HG03378 (cell line): ENCODE results near the gene AMN.

Experiments used
- ATAC-seq: cut with Tn5 transposase; IDR thresholded peaks from one replicate; pipeline ENCODE4 v1.9.1; 2021; ENCODE audit warnings: mild to moderate bottlenecking, moderate library complexity; ENCODE audit not compliant: unreplicated experiment

AMN gene

DNA sequence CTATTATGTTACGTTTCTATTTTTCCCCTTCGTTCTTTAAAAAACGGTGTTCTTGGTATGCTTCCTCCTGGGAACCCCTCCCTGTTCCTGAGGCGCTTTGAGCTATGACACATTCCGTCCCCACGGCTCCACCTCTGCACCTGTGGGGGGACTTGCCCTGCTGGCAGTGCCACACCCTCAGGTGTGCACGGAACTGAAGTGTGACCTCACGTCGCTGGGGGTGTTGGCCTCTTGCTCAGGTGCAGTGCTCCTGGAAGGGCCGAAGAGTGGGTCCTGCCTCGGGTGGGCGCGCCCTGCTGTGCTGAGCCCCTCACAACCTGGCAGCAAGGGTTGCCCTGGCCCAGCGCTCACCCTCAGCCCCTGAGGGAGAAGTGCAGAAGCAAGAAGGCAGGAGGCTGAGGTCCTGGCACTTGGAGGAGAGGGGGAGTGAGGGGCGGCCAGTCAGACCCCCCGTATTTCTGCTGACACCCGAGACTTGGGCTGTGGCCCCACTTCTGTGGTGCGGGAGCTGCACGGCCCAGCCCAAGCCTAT, 4.9 kb downstream of the AMN start:
- ATAC-seq: no peak

DNA sequence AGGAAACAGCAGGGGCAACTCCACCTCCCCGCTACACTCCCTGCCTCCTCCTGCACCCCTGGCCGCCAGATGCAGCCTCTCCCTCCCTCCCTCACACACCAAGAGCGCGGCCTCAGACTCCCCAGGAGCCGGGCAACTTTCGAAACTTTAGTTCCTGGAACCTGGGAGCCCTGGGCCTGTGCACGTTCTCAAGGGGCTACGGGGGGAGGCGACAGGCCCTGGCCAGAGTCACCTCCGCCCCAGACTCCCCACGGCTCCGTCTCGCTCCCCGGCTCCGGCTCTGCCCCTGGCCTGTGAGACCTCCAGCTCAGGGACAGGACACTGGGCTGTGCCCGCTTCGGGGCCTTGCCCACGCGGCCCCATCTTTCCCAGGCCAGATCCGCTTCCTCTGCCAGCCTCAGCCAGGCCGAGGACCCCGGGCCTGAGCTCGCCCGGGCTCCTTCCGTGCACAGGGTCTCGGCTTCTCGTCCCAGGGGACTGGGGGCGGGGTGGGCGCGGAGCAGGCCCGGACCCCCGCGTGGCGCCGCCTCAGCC, 5.5 kb downstream of the AMN start:
- ATAC-seq: no peak

DNA sequence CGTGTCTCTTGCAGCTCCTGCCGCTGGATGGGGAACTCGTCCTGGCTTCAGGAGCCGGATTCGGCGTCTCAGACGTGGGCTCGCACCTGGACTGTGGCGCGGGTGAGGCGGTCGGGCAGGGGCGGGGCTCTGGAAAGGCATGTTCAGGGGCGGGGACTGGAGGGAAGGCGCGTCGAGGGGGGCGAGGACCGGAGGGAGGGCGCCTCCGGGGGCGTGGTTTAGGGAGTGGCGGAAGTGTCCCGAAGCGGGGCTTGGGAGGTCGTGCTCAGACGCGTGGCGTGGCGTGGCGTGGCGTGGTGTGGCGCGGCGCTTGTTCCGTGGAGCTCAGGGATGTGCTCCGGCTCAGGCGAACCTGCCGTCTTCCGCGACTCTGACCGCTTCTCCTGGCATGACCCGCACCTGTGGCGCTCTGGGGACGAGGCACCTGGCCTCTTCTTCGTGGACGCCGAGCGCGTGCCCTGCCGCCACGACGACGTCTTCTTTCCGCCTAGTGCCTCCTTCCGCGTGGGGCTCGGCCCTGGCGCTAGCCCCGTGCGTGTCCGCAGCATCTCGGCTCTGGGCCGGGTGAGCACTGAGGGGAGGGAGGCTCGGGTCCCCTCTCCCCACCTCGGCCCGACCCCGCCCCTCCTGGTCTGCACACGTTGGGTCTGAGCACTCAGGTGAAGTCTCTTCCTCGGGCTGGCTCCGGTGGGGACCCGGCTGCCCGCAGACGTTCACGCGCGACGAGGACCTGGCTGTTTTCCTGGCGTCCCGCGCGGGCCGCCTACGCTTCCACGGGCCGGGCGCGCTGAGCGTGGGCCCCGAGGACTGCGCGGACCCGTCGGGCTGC, 6.2 kb downstream of the AMN start:
- ATAC-seq: no peak

DNA sequence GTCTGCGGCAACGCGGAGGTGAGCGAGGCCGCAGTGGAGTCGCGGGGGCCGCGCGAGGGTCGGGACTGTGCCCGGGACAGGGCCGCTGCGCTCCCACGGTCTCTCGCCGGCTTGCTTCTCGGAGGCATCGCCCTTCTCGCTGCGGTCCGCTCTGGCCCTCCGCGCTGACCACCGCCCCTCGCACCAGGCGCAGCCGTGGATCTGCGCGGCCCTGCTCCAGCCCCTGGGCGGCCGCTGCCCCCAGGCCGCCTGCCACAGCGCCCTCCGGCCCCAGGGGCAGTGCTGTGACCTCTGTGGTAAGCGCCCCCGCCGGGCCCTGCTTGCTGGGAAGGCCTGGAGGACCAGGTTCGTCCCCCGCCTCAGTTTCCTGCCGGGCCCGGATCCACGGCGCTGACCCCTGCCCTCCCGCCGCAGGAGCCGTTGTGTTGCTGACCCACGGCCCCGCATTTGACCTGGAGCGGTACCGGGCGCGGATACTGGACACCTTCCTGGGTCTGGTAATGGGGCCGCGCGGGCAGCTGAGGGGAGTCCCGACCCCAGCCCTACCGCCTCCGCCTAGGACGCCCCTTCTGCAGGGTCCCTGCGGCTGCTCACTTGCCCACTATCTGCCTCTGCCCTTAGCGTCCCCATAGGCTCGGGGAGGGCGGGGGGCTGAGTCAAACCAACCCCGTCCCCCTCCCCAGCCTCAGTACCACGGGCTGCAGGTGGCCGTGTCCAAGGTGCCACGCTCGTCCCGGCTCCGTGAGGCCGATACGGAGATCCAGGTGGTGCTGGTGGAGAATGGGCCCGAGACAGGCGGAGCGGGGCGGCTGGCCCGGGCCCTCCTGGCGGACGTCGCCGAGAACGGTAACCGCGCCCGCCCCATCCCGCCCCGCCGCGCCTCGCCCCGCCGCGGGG, 7.0 kb downstream of the AMN start:
- no peak for ATAC-seq

DNA sequence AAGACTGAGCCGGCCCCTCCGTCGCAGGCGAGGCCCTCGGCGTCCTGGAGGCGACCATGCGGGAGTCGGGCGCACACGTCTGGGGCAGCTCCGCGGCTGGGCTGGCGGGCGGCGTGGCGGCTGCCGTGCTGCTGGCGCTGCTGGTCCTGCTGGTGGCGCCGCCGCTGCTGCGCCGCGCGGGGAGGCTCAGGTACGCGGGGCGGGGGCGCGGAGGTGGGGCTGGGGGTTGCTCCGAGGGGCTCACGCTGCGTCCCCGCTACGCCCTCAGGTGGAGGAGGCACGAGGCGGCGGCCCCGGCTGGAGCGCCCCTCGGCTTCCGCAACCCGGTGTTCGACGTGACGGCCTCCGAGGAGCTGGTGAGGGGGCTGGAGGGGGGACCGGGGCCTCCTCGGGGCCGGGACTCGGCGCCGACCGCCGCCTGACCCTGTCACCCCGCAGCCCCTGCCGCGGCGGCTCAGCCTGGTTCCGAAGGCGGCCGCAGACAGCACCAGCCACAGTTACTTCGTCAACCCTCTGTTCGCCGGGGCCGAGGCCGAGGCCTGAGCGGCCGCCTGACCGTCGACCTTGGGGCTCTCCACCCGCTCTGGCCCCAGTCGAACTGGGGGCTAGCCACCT, 7.8 kb downstream of the AMN start:
- ATAC-seq: no peak

DNA sequence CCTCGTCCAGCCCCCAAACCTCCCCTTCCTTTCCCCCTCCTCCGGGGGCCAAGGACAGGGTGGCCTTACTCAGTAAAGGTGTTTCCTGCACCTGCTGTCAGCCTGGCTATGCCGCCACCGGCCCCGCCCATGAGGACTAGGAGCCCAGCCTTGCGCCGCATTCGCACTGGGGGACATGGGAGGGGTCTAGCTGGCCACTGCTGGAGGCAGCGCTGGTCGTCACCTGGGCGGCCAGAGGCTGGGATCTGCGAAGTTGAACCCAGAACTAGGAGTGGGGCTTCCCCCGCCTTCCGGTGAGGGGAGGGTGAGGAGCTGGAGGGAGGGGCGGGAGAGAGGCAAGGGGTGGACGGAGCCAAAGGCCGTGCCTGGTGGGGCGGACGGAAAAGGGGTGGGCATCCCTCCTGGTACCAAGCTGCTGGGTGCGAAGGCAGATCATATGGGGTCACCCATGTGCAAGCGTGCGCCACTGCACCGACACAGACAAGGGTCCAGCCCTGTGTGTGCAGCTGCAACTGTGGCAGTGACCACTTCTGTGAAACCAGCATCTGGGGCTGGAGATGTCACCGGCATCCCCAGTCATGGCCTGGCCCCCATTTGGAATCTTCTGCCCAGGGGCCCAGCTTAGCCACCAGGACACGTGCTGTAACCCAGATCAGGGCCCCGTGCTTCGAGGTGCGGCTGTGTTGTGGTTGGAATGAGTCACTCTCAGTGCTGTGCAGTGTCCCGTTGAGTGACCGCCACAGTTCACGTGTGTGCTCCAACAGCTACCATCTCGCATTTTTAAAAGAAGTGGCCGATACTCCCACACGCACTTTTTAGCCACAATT, 8.5 kb downstream of the AMN start:
- no peak for ATAC-seq

DNA sequence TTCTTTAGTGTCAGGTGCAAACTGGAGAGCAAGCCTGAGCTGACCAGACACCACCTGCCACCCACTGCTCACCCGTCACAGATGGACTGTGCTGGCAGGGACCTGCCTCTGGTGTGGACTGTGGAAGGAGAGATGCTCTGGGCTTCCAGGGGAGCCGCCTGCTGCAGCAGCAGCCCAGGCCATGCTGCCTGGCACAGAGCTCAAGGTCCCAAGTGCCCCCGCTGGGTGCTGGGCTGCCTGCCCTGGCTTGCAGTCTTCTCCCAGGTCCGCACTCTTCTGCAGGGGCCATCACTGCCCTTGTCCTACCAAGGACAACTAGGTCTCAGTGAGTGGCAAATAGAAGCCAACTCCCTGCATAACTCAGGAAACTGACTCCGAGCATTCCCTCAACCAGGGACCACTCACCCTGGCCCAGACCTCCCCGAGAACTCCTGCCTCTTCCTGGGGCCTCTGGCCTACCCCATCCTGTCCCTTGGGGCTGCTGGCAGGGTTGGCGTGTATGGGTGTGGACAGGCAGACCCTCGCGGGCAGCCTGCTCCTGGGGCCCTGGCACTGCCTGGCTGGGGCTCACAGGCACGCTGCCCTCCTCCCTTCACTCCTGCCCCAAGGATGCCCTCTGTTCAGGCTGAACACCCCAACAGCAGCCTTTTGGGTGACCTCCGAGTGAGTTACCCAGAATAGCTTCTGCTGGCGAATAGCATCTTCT, 9.3 kb downstream of the AMN start:
- ATAC-seq: no peak

DNA sequence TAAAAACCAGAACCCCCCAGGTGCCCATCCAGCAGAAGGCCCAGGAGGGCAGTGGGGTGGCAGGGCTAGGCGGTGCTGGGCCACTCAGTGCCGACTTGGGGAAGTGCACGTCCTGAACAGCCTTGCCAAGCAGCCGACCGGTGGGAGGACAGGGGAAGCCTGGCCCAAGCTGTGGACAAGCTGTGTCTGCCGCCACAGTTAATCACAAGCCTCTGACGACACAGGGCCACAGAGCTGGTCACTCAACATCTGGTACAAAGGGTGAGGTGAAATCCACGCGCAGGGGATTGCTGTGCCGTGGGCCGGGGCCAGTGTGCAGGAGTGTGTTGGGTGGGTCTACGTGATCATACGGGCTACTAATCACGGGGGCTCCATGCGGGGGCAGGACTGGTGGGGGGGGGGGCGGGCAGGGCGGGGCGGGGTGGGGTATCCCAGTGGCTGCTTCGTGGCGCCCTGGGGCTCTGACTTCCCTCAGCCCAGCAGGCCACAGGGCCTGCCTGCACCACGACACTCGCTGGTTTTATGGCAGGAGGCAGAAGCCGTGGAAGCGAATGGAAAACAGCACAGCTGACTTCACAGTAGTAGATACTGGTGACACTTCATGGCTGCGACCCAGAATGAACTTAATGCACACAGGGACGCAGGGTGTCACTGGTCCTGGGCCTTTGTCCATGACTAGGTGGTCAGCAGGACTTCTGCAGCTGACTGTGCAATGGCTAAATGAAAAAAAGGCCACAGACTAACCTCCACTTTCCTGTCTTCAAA, 10.2 kb downstream of the AMN start:
- ATAC-seq: no peak

DNA sequence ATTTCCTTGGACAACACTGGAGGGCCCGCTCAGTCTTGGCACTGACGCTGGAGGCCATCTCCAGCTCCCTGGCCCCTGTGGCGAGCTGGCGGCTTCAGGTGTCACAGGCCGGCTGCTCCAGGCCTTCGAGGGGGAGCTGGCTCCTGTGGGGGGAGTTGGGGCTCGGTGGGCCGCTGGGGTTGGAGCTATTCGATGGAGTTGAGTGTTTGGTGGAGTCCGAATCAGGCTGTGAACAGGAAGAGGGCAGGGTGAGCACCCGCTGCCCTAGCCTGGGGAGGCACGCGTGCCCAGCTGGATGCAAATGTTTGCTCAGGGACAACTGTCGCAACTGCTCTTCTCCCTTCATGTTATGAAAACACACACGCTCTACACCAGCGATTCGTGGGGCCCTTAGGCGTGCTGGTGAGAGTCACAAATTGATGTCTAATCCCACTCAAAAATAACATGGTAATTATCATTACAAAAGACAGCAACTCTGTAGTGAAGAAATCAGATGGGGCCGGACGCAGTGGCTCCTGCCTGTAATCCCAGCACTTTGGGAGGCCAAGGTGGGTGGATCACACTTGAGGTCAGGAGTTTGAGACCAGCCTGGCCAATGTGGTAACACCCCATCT, 11.3 kb downstream of the AMN start:
- no peak for ATAC-seq

DNA sequence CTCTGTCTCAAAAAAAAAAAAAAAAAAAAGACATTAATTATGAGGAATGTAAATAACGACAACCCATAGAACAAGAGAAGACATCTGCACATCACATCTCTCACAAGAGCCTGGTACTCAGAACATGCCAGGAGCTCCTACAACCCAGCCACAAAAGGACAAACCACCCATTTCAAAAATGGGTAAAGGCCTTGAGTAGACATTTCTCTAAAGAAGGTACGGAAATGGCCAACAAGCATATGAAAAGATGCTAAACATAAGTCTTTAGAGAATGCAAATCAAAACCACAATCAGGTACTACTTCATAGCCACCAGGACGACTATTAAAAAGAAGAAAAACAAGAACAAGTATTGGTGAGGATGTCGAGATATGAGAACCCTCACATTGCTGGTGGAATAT, 13.3 kb downstream of the AMN start:
- no peak for ATAC-seq

DNA sequence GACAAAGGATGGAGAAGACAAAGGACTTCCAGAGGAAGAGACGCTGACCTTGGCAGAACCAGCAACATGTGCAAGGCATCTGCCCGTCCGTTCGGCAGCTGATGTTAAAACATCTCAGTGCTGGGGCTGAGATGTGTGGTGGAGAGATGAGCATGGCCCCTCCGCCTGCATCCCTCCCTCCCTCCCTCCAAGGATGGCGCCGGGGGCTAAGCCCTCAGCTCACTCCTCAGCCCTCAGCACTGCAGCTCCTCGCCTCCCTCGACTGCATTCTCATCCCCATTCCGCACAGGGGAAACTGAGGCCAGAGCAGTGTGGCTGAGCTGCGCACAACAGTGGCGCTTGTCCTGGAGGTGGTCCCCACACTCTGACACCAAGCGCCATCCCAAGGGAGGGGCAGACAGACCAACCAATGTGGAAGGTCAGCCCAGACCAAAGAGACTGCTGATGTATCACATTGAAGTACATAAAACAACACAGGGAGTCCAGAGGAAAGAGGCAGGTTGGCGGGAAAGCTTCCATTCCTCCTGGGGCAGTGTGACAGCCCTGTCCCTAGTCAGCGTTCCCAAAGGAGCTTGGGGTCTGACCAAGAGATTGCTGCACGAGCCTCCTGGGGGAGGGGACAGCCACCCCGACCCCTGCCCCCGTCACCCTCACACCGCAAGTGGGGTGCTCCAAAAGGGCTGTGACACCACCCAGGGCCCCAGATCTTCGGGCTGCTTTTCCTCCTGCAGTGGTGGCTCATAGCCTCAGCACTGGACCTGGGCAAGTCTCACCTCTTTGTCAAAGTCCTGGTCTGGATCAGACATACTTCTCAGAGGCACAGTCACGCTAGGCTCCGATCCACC, 15.1 kb downstream of the AMN start:
- ATAC-seq: no peak

DNA sequence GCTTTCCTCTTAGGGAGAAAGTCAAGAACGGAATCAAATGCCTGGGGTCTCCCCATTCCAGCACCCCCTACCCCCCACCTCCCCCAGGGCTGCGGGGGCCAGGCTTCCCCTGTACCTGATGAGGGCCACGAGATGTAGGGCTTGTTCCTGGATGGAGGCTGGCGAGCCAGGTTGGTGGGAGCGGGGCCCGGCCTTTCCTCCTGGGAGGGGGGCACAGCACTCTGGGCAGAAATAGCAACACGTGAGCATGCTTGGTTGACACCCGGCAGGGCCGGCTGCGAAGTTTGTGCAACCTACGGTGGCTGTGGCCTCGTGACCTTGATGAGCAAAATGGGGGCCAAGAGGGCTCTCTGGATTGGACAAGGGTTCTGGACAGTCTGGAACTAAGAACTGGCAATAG, 15.7 kb downstream of the AMN start:
- no peak for ATAC-seq

DNA sequence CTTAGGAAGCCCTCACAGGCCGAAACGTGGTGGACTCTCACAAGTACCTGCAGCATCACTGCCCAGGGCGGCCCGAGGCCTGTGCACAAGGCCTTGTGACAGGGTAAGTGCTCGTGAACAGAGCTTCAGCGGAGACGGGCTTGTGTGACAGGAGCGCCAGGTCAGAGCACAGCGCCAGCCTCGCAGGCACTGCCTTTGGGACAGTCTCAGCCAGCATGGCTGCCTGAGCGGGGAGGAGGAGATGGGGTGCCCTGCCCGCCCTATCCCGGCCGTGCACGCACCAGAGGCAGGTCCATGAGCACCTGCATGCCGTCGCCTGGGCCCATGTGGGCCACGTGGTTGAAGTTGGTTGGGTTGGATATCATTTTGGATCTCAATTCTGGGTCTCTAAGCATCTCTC, 16.9 kb downstream of the AMN start:
- ATAC-seq: no peak

DNA sequence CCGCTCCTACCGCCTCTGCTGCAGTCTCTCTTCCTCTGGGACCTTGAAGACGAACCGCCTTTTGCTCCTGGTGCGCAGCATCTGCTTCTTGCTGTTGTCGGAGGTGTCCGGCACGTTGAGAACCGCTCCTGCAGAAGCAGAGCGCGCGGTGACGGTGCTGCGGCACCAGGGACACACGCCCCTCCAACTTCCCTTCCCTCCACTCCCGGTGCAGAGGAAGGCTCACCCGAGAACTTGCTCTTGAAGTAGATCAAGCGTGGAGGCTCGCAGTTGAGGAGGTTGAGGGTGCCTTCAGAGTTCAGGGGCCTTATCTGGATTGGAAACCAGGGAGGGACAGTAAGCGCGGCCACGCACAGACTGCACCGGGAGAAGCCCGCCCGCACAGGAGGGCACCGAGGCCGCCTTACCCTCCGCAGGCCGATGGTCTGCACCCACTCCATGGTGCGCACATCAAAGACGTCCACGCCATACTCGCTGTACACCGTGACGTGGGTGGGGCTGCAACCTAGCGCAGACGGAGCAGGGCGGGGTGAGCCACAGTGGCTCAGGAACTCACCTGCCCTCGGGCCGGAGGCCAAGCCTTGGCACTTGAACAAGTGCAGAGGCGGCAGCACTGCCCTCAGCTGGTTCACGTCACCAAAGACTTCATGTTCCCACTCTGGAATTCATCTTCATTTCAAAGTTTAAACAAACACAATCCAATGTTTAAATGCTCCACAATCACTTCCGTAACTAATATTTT, 17.5 kb downstream of the AMN start:
- no peak for ATAC-seq

DNA sequence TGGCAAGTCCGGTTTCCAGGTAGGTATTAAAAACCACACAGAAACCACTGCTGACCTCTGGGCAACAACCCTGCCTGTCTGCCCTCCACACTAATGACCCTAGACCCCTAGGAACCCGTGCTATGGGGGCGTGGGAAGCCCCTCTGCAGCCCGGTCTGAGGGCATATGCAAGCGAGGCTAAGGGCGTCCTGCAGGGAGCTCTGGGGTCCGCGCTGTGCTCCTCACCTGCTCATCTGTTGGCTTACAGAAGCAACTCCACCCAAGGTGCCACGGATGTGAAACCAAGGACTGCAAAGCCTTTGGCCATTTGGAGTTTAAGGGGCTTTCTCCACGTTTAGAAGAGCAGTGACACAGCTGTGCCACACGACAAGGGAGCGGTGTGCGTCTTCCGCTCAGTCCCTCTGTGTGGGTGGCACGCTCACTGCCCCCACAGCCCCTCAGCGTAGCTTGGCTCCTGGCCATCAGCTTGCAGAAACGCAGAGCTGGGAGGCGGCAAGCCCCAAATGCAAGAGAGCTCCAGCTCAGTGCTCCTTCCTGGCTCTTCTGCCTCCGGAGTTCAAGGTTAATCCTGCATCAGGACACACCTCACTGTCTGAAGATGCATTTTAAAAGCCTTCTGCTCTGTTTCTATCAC, 18.4 kb downstream of the AMN start:
- no peak for ATAC-seq

DNA sequence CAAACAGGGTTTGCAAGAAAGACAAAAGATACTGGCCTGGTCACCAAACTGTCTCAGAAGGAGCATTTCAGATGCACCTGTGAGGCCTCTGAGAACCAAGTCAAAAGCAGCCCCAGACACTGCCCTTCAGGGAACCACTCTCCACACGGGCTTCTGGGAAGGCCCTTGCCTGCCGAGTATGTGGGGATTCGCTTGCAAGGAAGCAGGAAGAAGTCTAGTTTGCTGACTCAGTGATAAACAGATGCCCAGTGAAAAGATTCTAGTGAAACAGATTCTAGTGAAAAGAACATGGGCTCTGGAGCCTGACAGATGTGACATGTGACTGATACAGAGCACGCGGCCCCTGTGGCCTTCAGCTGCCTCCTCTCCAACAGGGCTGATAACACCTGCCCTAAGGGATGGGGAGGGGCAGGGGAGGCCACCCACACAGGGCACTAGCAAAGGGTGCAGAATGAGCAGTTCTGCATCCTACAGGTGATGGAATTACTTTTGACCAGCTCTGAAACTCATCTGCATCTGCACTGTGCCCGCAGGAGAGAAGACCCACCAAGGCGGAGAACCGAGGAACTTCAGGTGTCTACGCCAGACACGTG, 19.1 kb downstream of the AMN start:
- ATAC-seq: no peak
